ENCODE results near the gene ATXN1.
"Not testable (repeated sequence)": the region's sequence is repeated elsewhere in the genome, so short reads cannot be mapped to it uniquely, and the experiment has no call there.

ATXN1 gene

DNA sequence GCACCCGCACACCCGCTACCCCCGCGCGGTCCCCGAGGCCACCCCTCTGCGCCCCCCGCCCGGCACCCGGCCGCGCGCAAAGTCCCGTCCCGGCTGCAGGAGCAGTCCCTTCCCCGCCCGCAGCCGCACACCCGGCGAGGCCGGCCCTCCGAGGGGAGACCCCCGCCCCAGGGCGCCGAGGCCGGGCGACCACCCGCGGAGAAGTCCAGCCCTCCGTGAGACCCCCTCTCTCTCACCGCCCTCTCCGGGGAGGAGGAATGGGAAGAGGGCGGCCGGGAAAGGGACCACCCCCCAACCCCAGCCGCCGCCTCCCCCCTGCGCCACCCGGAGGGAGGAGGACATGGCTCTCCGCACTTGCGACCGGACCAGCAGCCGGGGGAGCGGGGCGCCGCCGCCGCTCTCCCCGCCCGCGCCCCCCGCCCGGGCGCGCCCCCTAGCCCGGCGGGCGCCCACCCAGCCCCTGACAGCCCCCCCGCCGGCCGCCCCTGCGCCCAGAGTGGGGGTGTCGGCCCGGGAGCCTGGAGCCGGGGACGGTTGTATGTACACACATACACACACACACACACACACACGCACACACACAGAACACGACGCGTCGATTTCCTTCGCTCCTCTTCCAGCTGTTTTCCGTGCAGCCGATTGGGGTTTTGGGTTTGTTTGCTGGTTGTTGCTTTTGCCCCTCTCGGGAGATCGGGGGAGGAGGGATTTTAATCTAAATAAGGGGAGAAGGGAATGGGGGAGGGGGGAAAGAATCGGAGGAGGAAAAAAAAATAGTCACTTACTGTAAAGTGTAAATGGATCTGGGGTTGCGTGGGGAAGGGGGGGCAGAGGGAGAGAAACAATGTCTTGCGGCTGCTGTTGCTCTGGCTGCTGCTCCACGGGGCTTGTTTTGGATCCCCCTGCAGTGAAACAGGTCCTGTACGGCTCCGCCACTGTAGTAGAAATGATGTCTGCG, at the start of gene ATXN1:
Gene ATXN1, minus strand, starts transcription at position 945 of the 955 bp plus-strand sequence.
- DNase-seq, result no peak

- no peak for DNase-seq
Observed at GRCh38 chr6:16810411-16810810, 49.2 kb upstream of the ATXN1 start.

DNA sequence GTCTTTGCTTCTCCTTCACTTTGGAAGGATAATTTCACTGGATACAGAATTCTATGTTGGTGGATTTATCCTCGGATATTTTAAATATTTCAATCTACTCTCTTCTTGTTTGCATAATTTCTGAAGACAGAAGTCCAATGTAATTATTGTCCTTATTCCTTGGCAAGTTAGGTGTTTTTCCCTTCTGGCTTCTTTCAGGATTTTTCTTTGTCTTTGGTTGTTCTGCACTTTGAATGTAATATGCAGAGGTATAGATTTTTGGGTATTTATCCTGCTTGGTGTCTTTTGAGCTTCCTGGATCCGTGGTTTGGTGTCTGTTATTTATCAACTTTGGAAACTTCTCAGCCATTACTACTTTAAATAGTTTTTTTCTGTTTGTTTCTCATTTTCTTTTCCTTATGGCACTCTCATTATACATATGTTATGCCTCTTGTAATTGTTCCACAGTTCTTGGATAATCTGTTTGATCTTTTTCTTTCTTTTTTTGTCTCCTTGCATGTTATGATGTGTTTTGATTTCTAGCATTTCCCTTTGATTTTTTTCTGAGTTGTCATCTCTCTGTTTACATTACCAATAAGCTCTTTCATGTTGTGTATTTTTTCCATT, 48.6 kb upstream of the ATXN1 start:
- DNase-seq, result no peak

GRCh38 chr6:16807956-16808355, 46.7 kb upstream of the ATXN1 start:
- no peak for DNase-seq

GRCh38 chr6:16806363-16806762, 45.1 kb upstream of the ATXN1 start:
- DNase-seq, result no peak

- no peak for DNase-seq
Observed at GRCh38 chr6:16805243-16805950, 44.1 kb upstream of the ATXN1 start.

DNA sequence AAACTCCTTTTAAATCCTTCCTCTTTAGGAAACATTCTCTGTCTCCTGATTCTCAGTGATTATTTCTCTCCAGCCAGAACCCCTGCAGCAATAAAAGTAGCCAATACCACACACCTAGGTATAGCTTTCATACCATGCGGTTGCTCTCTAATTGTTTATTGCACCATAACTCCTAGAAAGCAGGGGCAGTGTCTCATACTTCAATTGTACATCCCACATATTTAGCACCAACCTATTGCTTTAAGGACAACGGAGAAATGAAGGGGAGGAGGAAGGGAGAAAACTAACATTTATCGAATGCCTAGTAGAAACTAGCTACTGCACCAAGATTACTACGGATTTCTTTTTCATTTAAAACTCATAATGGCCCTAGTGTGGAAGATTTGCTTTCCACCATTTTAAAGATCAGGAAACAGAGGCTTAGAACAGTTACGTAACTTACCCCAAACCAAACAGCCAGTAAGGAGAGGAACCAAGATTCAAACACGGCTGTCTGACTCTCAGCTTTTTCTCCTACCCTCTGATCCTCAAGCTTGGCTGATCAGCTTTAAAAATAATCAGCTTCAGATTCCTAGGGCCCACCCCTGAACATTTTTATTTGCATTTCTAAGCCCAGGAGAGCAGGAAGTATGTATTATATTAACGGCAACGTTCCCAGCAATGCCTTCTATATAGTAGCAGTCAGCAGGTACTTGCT, 43.4 kb upstream of the ATXN1 start:
- DNase-seq, result peak; percentile 61

- no peak for DNase-seq
Observed at GRCh38 chr6:16803294-16804200, 42.3 kb upstream of the ATXN1 start.

DNA sequence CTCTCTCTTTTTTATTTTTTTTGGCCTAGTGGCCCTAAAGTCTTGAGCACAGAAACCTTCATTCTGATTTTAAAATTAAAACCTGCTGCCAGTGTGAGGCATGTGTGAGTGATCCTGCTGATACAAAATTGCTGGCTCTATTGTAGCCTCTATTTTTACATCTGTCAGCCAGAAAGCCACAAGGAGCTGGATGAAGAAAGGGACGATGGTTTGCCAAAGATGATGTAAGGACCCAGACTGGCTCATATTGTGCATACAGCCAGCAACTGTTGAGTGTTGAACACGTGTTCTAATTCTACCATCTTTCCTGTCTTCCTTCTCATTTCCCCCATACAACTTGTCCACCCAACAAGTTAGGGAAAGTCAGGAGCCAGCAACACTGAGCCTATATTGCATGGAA, 40.8 kb upstream of the ATXN1 start:
- no peak for DNase-seq

DNA sequence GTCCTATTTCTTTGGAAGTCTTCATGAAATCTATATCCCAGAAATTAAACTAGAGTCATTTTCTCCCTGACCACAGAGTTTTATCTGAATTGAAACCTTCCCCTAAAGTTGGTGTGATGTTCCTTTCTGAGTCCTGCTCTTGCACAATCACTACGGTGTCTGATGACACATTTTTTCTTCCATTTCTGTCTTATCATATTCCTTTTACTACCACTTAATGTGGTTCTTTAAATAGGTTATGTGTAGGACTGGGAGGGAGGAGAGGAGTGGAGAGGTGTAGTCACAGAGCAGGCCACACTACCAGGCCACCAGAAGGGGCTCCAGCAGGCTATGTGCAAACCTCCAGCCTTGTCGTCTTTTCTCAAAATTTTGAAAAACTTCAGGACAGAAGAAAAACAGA, 39.7 kb upstream of the ATXN1 start:
- DNase-seq, result no peak

- DNase-seq, result no peak
Observed at GRCh38 chr6:16800341-16800740, 39.1 kb upstream of the ATXN1 start.

DNA sequence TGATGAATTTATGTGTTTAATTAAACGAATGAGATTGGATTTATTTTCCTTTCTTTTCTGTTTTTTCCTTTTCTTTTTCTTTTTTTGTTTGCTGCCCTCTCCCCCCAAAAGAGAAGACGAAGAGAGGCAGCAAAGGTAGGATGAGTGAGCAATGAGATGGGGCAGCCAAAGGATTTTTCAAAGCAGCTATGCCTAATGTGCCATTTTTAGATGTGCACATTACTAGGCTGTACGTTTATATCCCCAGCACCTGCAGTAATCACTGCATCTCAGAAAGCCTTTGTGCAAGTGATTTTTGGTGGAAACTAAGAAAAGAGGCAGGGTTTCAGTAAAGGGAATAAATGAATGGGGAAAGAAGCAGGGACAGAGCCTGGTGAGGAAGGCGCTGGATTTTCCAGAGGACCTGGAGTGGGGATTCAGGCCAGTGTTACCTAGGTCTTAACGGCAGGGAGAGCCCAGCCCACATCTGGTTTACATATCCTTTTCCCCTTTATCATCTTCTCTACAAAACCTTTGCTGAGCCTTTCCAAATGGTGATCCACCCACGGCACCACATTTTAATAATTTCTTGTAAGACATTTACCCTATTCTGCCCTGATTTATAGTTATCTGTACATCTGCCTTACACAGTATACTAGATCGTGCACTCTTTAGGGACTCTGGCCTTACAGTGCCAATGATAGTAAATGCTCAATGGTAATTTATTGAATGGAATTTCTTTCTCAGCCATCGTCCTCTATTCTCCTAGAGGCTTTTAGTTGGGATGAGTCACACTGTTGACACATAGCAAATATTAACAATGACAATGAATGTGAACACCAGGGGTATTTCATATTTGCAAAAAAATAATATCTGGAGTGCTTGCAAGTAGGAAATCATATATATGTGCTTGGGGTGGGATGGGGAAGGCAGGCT, 38.3 kb upstream of the ATXN1 start:
- DNase-seq, result no peak

- no peak for DNase-seq
Observed at GRCh38 chr6:16793828-16794412, 32.7 kb upstream of the ATXN1 start.

- DNase-seq, result no peak
Observed at GRCh38 chr6:16789329-16790038, 28.2 kb upstream of the ATXN1 start.

- no peak for DNase-seq
Observed at GRCh38 chr6:16787128-16787682, 25.9 kb upstream of the ATXN1 start.

DNA sequence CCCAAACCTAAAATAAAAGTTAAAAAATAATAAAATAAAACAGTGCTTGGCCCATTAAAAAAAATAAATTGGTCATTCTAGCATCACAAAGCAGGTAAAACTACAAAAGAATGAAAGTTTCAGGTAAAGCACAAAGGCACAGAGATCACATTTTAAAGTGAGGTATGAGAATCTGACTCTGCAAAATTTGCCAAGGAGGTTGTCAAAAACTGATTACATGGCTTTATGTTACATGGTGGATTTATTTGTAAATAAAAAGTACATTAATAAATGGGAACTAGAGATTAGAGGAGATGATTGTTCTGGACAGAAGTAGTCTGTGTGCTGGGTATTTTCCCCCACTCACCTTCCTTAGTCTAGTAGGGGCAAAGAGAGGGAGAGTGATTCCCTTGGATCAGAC, 24.2 kb upstream of the ATXN1 start:
- no peak for DNase-seq

DNA sequence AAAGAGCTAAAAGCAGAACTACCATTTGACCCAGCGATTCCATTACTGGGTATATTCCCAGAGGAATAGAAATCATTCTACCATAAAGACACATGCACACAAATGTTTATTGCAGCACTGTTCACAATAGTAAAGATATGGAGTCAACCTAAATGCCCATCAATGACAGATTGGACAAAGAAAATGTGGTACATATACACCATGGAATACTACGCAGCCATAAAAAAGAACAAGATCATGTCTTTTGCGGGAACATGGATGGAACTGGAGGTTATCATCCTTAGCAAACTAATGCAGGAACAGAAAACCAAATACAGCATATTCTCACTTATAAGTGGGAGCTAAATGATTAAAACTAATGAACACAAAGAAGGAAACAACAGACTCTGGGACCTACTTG, 23.7 kb upstream of the ATXN1 start:
- not testable (repeated sequence) for DNase-seq

DNA sequence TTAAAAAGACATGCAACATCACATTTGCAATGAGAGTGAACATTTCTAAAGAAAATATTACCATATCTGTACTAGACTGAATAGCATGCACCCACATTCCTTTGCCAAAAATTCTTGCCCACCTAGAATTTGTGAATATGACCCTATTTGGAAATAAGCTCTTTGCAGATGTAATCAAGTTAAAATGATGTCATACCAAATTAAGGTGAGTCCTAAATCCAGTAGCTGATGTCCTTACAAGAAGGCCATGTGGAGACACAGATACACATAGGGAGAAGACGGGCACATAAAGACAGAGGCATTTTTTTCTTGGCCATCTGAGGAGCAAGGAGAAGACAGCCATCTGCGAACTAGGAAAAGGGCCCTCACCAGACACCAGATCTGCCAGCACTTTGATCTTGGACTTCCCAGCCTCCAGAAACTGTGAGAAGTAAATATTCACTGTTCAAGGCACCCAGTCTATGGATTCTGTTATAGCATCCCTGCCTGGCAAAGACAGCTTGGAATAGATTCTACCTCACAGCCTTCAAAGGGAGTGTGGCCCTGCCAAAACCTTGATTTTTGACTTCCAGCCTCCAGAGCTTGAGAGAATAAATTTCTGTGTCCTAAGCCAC, 22.8 kb upstream of the ATXN1 start:
- DNase-seq, result no peak

DNA sequence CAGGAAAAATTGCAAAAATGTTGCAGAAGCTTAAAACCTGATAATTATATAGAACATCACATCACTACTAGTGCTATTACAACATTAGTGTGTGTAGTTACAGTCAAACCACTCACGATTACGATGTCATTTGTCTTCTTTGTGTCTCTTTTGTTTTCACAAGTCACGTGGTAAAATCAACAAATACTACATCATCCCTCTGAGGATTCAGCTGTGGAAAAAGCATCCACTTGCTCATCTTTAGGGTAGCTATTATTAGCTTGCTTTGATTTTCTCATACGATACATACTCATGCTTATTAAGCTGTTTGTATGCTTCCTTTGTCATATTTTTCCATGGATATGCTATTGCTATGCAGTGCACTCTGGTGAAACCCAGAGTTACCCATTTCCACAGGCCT, 22.2 kb upstream of the ATXN1 start:
- DNase-seq, result no peak
